ENCODE data around the gene ACP4.

- TF ChIP-seq CTCF (IDR thresholded peaks at IDR 0.05) (no peak), ZFX (IDR thresholded peaks at IDR 0.05; ENCODE audit: borderline replicate concordance) (no peak)
Measured at GRCh38 chr19:50799547-50799851, 9.3 kb downstream of the ACP4 start.

Data from 22Rv1 (cell line).